Naive thymus-derived CD8-positive, alpha-beta T cell (primary cell): ENCODE results near the gene PIP5K1C. TPM values are rescaled to one million over a fixed set of nuclear protein-coding genes. Genes with fewer than 3 reads are reported as not detected.

Source experiments
- ATAC-seq, 2 donors: fragments of 150-1000 bp; cut with Tn5 transposase in 1 of 2; sonication (Bioruptor Pico), chemical (Tn5 transposase) in 1 of 2; 1 replicate in 1 of 2; 2 replicates in 1 of 2; pipeline ENCODE4 v1.10.0; 2021; ENCODE audit warnings: mild to moderate bottlenecking in 2 of 2, moderate library complexity in 2 of 2
- POLR2A ChIA-PET: fragments of 350-600 bp; sonication (Branson Sonifier 250); formaldehyde crosslinking; loops from one replicate; lab custom pipeline; 2021; ENCODE audit warnings: antibody characterized with exemption; lab: Charles Lee
- DNase-seq, 10 donors: peaks; one replicate each; pipeline versions ENCODE4 v3.0.0 to v3.0.0-alpha.2; 2020 to 2022
- H3K27ac Mint-ChIP-seq, 10 donors: one replicate each; pipeline ENCODE4 v1.8.0; 2020 to 2022; ENCODE audit warnings: mild to moderate bottlenecking in 10 of 10, mixed read lengths in 10 of 10, moderate library complexity in 4 of 10, inconsistent platforms in 1 of 10
- H3K27me3 Mint-ChIP-seq, 5 donors: one replicate each; pipeline ENCODE4 v1.8.0; 2021 to 2022; ENCODE audit warnings: mixed read lengths in 5 of 5
- H3K36me3 Mint-ChIP-seq, 3 donors: one replicate each; pipeline ENCODE4 v1.8.0; 2020 to 2022; ENCODE audit warnings: mixed read lengths in 3 of 3, mild to moderate bottlenecking in 2 of 3, inconsistent platforms in 1 of 3
- H3K4me1 Mint-ChIP-seq, 4 donors: one replicate each; pipeline ENCODE4 v1.8.0; 2021 to 2022; ENCODE audit warnings: mixed read lengths in 4 of 4
- H3K4me3 Mint-ChIP-seq, 10 donors: one replicate each; pipeline ENCODE4 v1.8.0; 2020 to 2022; ENCODE audit warnings: mild to moderate bottlenecking in 10 of 10, mixed read lengths in 10 of 10, moderate library complexity in 6 of 10, inconsistent platforms in 1 of 10
- H3K9me3 Mint-ChIP-seq, 9 donors: one replicate each; pipeline ENCODE4 v1.8.0; 2020 to 2022; ENCODE audit warnings: mixed read lengths in 9 of 9, mild to moderate bottlenecking in 3 of 9, inconsistent platforms in 1 of 9, moderate library complexity in 1 of 9
- polyA plus RNA-seq, 3 donors: library from polyadenylated mRNA; unstranded; fragments of 300-500 nt; fragmentation: Illumina TruSeq; gene quantifications; one replicate each; pipeline ENCODE4 v1.2.3, GENCODE V29; 2021
- total RNA-seq, 8 experiments: library from RNA in 2 of 8; stranded (reverse) in 2 of 8; gene quantifications; one replicate each; pipeline ENCODE4 v1.2.3 and lab custom pipeline; 2021 to 2026

The PIP5K1C gene
- total and polyA plus RNA-seq, 5 experiments from 2014 or later: 3.9 to 32.0 (median 10.1) TPM

DNA sequence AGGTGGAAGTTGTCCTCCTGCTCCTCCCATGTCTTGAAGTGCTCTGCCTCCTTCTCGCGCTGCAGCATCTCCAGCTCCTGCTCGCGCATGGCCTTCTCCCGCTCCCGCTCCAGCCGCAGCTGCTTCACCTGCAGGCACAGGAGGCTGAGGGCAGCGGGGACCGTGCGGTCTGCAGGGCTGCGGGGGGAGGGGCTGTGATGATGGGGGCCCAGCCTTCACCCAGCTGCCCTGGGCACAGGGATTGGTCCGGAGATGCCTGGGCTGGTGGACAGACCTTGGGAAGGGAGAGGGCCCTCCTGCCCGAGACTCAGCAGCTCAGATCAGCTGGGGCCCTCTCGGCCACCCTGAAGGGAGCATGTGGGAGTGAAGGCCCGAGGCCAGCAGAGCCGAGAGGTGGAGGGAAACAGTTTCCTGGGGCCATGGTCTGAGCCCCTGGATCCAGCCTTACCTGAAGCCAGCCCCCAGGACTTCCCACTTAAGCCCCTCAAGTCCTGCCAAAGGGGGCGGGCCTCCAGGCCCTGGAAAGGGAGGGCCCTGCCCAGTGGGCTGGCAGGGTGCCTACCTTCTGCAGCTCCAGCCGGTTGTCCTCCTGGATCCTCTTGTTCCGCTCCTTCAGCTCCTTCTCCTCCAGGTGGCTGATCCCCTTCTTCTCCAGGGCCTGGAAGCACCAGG lies 80.0 kb downstream of the PIP5K1C start:
- Mint-ChIP-seq H3K4me3 (no peak overlapping the region), H3K27ac (no peak overlapping the region), H3K36me3 (peaks cover 0 to 28% (median 0%) of the 10 kb centered on the region in 3 donors), H3K9me3 (no peaks in the 10 kb centered on the region), H3K4me1 (peaks cover 14 to 35% (median 30%) of the 10 kb centered on the region in 4 donors), H3K27me3 (no peaks in the 10 kb centered on the region)
- no peak for ATAC-seq
- POLR2A ChIA-PET: interaction anchor here (0.6 to 7.3 kb wide), 5 partner anchors 16 to 64 kb away, joined by 4 to 39 read pairs (median 5); partner anchors contain the start of gene GIPC3
- DNase-seq: no peak

GRCh38 chr19:3619631-3620012 lies 80.6 kb downstream of the PIP5K1C start:
- no peaks in the 10 kb centered on the region for H3K27me3 Mint-ChIP-seq
- DNase-seq (no peak), ATAC-seq (no peak)
- H3K4me3 Mint-ChIP-seq: no peak overlapping the region
- H3K9me3 Mint-ChIP-seq: no peaks in the 10 kb centered on the region
- peaks cover 14 to 29% (median 24%) of the 10 kb centered on the region in 4 donors for H3K4me1 Mint-ChIP-seq
- H3K36me3 Mint-ChIP-seq: peaks cover 0 to 28% (median 0%) of the 10 kb centered on the region in 3 donors
- POLR2A ChIA-PET: interaction anchor here (0.9 to 7.3 kb wide), 3 partner anchors 15 to 34 kb away, joined by 4 to 39 read pairs (median 5); partner anchors contain the start of gene GIPC3
- no peak overlapping the region for H3K27ac Mint-ChIP-seq

DNA sequence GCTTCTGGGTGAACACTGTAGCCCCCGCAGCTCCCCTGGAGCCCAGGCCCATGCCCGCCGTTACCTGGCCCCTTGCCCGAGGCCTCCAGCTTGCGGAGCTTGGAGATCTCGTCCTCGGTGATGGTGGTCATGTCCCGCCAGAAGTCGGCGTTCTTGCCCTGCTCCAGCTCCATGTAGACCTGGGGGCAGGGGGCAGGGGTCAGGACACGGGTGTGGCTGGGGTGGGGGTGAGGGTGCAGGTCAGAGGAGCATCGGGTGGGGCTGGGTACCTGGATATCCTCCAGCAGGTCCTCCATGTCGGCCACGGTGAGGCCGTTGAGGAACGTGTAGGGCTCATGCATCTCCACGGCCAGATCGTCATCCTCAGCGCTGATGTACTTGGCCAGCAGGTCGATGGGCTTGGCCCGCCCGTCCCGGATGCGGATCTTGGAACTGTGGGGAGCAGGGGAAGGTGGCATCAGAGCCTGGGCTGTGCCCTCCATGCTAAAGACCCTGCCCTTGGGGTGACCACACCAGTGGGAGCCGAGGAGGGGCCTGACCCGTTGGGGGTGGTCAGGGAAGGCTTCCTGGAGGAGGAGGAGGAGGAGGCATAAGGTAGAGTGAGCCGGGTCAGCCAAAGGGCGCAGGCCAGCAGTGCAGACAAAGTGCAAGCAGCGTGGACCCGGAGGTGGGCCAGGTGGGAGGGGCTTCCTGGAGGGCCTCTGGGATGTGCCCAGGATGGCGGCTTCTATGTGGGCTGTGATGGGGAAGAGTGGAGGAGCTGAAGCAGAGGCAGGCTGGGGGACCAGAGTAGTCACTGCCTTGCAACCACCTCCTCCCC lies 81.2 kb downstream of the PIP5K1C start:
- peaks cover 0 to 28% (median 0%) of the 10 kb centered on the region in 3 donors for H3K36me3 Mint-ChIP-seq
- POLR2A ChIA-PET: interaction anchor here (1.3 to 7.3 kb wide), 2 partner anchors 14 to 33 kb away, joined by 4 to 39 read pairs; partner anchors contain the start of gene GIPC3
- no peaks in the 10 kb centered on the region for H3K9me3 Mint-ChIP-seq
- no peaks in the 10 kb centered on the region for H3K27me3 Mint-ChIP-seq
- no peak overlapping the region for H3K27ac Mint-ChIP-seq
- ATAC-seq (no peak), DNase-seq (no peak)
- H3K4me1 Mint-ChIP-seq: peaks cover 8 to 23% (median 18%) of the 10 kb centered on the region in 4 donors
- H3K4me3 Mint-ChIP-seq: no peak overlapping the region

DNA sequence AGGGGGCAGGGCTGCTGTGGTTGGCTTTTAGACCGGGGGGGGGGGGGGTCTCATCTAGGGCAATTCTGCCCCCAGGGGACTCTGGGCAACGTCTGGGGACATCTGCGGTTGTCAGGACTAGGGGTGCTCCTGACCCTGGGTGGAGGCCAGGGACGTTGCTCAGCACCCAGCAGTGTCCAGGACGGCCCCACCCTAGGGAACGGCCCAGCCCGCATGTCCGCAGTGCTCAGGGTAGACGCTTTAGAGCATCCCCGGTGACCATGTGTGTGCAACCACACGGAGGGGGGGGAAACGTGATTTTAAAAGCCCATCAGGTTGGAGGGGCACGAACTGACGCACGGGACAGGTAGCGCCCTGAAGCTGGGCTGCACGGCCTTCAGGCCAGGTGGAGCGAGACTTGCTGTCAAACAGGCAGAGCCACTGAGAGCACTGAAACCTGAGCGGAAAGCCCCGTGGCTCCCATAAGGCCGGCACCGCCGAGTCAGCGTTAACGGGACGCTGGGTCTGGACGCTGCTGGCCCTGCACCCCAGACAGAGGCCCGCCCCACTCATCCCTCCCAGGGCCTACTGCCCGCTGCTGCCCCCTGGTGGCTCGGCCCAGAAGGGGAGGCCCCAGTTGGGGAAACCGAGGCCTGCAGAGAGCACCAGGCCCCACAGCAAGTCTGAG lies 82.0 kb downstream of the PIP5K1C start:
- POLR2A ChIA-PET: interaction anchor here (7.3 kb wide), 1 partner anchor 33 kb away, joined by 39 read pairs; the partner anchor contains the start of gene GIPC3
- peaks cover 7 to 20% (median 16%) of the 10 kb centered on the region in 4 donors for H3K4me1 Mint-ChIP-seq
- peaks cover 0 to 28% (median 2%) of the 10 kb centered on the region in 3 donors for H3K36me3 Mint-ChIP-seq
- no peaks in the 10 kb centered on the region for H3K9me3 Mint-ChIP-seq
- H3K27me3 Mint-ChIP-seq: no peaks in the 10 kb centered on the region
- H3K4me3 Mint-ChIP-seq: peak overlapping the region in 1 of 10 donors; percentile 45
- peak; percentile 19 to 74 (median 54) for DNase-seq
- peak; percentile 61 to 64 for ATAC-seq
- peak overlapping the region in 1 of 10 donors; percentile 13 for H3K27ac Mint-ChIP-seq

DNA sequence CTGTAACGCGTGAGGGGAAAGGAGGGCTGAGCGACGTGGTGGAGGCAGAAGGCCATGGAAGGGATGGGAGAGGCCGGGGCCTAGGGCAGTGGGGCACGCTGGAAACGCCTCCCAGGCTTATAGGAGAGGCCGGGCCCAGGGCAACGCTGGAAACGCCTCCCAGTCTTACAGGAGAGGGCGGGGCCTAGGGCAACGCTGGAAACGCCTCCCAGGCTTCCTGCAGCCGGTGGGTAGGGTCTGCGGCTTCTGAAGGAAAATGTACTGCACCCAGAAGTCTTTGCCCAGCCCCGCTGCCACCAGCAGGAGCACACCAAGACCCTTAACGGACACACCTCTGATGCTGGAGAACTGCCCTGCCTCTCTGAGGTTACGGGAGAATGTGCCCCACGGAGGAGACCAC lies 82.8 kb downstream of the PIP5K1C start:
- ATAC-seq: peak; percentile 73 to 81
- DNase-seq: peak in 4 of 10 donors; percentile 17 to 36 (median 34)
- Mint-ChIP-seq H3K4me1 (peaks cover 7 to 18% (median 15%) of the 10 kb centered on the region in 4 donors), H3K36me3 (peaks cover 0 to 25% (median 2%) of the 10 kb centered on the region in 3 donors), H3K27ac (peak overlapping the region in 9 of 10 donors; percentile 16 to 77 (median 46)), H3K4me3 (peak overlapping the region in 7 of 10 donors; percentile 7 to 74 (median 59)), H3K27me3 (no peaks in the 10 kb centered on the region), H3K9me3 (no peaks in the 10 kb centered on the region)
- POLR2A ChIA-PET: interaction anchor here (7.3 kb wide), 1 partner anchor 32 kb away, joined by 39 read pairs; the partner anchor contains the start of gene GIPC3

GRCh38 chr19:3615524-3616135 lies 84.6 kb downstream of the PIP5K1C start:
- POLR2A ChIA-PET: interaction anchor here (1.1 to 7.3 kb wide), 3 partner anchors 11 to 58 kb away, joined by 4 to 39 read pairs (median 4); partner anchors contain the start of genes GIPC3 and MFSD12
- H3K9me3 Mint-ChIP-seq: no peaks in the 10 kb centered on the region
- no peaks in the 10 kb centered on the region for H3K27me3 Mint-ChIP-seq
- no peak for DNase-seq
- H3K27ac Mint-ChIP-seq: no peak overlapping the region
- H3K4me1 Mint-ChIP-seq: peaks cover 6 to 18% (median 15%) of the 10 kb centered on the region in 4 donors
- no peak overlapping the region for H3K4me3 Mint-ChIP-seq
- no peak for ATAC-seq
- H3K36me3 Mint-ChIP-seq: peaks cover 0 to 15% (median 8%) of the 10 kb centered on the region in 3 donors

- Mint-ChIP-seq H3K36me3 (peaks cover 0 to 17% (median 10%) of the 10 kb centered on the region in 3 donors), H3K27me3 (no peaks in the 10 kb centered on the region), H3K4me3 (no peak overlapping the region), H3K4me1 (peaks cover 6 to 19% (median 15%) of the 10 kb centered on the region in 4 donors), H3K27ac (no peak overlapping the region), H3K9me3 (no peaks in the 10 kb centered on the region)
- no peak for DNase-seq
- POLR2A ChIA-PET: interaction anchor here (1.1 to 1.3 kb wide), 2 partner anchors 10 to 57 kb away, joined by 4 read pairs; partner anchors contain the start of gene MFSD12
- no peak for ATAC-seq
These were observed 85.3 kb downstream of the PIP5K1C start for GRCh38 chr19:3614858-3615505.

DNA sequence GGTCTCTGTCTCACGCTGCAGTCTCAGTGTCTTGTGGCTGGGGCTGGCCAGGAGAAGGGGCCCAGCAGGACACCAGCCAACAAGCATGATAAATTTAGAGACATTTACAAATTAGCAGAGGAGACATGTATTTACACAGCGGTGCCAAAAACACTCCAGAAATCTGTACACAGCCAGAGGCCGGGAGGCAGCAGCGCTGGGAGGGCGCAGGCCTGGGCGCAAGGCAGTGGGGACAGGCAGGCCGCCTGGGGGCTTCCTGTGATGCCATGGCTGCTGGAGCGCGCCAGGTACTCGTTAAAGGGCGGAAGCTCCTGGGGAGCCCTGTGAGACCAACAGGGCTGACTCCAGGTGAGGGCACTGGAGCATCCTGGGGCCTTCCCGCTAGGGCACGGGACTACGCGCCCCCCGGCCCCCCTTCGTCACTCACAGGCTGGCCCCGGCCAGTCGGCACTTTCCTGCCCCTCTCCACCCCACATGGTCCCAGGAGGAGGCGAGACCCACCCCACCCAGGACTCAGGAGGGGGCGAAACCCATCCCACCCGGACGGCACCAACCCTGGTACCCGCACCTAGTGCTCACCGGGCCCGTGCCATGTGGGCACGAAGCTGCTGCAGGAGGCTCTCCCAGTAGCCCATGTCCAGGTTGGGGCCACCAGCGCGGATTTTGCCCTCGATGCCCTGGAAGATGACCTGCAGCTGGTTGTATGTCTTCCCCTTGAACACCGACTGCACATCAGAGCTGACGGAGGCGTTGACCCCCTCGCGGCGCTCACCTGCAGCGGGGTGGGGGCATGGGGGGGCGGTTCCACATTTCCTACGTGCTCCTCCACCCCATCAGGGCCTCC lies 86.2 kb downstream of the PIP5K1C start:
- Mint-ChIP-seq H3K4me1 (peaks cover 9 to 24% (median 19%) of the 10 kb centered on the region in 4 donors), H3K36me3 (peaks cover 0 to 13% (median 10%) of the 10 kb centered on the region in 3 donors), H3K4me3 (no peak overlapping the region), H3K9me3 (no peaks in the 10 kb centered on the region), H3K27ac (peak overlapping the region in 1 of 10 donors; percentile 67), H3K27me3 (no peaks in the 10 kb centered on the region)
- ATAC-seq (no peak), DNase-seq (no peak)
- POLR2A ChIA-PET: no interaction called here

DNA sequence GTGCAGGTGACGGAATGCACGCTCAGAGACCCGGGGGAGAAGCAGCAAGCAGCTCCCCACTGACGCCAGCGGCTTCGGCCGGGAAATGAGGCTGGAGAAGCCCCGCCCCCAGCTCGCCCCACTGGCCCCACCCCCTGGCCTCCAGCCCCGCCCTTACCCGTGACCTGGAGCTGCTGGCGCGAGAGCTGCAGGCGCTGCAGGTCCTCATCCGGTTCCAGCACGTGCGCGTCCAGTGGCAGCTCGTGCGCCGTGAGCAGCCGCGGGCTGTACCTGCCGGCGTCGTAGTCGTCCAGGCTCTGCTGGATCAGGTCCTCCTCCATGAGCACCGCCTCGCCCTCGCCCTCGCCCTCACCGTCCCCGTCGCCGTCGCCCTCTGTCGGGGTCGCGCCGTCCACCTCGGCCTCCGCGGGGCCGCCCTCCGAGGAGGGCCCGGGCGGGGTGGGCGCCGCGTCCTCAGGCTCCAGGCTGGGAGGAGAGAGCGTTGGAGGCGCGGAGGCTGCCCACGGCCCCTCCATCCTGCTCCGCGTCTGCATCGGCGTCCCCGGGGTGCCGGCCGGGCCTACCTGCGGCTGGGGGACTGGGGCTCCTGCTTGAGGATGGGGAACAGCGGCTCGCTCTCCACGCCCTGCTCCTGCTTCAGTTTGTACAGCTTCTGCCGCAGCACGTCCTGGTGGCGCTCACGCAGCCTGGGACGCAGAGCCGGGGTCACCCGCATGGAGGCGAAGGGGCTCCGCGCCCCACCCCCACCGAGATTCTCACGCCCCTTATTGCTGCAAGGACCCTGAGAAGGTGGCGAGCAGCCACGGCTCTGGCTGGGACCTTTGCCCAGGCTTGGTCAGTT lies 87.1 kb downstream of the PIP5K1C start:
- peaks cover 0 to 11% (median 10%) of the 10 kb centered on the region in 3 donors for H3K36me3 Mint-ChIP-seq
- ATAC-seq: no peak
- POLR2A ChIA-PET: no interaction called here
- DNase-seq: no peak
- no peaks in the 10 kb centered on the region for H3K27me3 Mint-ChIP-seq
- H3K27ac Mint-ChIP-seq: no peak overlapping the region
- H3K9me3 Mint-ChIP-seq: no peaks in the 10 kb centered on the region
- H3K4me1 Mint-ChIP-seq: peaks cover 10 to 27% (median 20%) of the 10 kb centered on the region in 4 donors
- H3K4me3 Mint-ChIP-seq: no peak overlapping the region

DNA sequence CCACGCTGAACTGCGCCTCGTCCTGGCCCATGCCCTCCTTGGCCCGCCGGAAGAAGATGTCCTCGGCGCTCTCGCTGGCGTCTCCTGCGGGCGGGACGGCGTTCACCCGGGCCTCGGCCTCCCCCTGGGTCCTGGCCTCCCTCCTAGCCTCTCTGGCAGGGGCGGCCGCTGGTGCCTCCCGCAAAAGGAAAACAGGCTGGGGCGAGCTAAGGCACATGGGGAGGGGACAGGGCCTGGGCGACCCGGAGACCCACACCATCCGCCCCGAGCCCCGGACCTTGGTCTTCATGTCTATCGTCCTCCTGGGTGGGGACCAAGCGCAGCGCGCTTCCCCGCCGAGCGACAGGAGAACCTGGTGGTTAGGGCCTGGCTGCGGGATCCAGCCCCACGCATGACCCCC lies 87.9 kb downstream of the PIP5K1C start:
- Mint-ChIP-seq H3K36me3 (peaks cover 0 to 11% (median 10%) of the 10 kb centered on the region in 3 donors), H3K4me1 (peaks cover 12 to 28% (median 20%) of the 10 kb centered on the region in 4 donors), H3K4me3 (no peak overlapping the region), H3K27ac (no peak overlapping the region), H3K27me3 (no peaks in the 10 kb centered on the region), H3K9me3 (no peaks in the 10 kb centered on the region)
- no peak for DNase-seq
- no peak for ATAC-seq
- POLR2A ChIA-PET: interaction anchor here (0.6 to 0.9 kb wide), 2 partner anchors 30 to 56 kb away, joined by 3 read pairs; partner anchors contain the start of gene MFSD12
